ENCODE measurements around the gene DHX40.
"Not testable (repeated sequence)": the region's sequence is repeated elsewhere in the genome, so short reads cannot be mapped to it uniquely, and the experiment has no call there.

Gene DHX40

DNA sequence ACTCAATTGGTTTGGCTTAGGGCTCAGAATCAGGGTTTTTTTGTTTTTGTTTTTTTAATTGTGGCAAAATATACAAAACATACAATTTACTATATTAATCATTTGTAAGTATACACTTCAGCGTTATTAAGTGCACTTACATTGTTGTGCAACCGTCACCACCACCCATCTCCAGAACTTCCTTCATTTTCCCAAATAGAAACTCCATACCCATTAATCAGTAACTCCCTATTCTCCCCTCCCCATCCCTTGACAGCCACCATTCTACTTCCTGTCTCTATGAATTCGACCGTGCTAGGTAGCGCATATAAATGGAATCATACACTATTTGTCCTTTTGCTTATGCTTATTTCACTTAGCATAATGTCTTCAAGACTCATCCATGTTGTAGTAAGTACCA lies 45.2 kb upstream of the DHX40 start:
- H3K4me2 ChIP-seq (ENCODE audit: low read depth, low read length): no peak overlapping the region
- DNase-seq: no peak
- H3K4me1 ChIP-seq (ENCODE audit: low read length): no peaks in the 10 kb centered on the region
- H3K4me3 ChIP-seq (ENCODE audit: low read length): no peak overlapping the region
- H4K20me1 ChIP-seq (ENCODE audit: insufficient read depth, low read length): no peaks in the 10 kb centered on the region
- no peak overlapping the region for H3K27ac ChIP-seq (ENCODE audit: low read length)
- no peak overlapping the region for H2AFZ ChIP-seq (ENCODE audit: low read length)
- no peaks in the 10 kb centered on the region for H3K9me2 ChIP-seq (replicated peaks; ENCODE audit: insufficient read depth, low read length)
- no peak overlapping the region for H3K9ac ChIP-seq (ENCODE audit: low read length)
- TF ChIP-seq EZH2 (optimal IDR thresholded peaks at IDR 0.05; ENCODE audit: low read depth, low read length) (no peak), EZH2phosphoT487 (IDR thresholded peaks at IDR 0.05; ENCODE audit: low read length) (no peak)
- TF ChIP-seq, protein P1, sequence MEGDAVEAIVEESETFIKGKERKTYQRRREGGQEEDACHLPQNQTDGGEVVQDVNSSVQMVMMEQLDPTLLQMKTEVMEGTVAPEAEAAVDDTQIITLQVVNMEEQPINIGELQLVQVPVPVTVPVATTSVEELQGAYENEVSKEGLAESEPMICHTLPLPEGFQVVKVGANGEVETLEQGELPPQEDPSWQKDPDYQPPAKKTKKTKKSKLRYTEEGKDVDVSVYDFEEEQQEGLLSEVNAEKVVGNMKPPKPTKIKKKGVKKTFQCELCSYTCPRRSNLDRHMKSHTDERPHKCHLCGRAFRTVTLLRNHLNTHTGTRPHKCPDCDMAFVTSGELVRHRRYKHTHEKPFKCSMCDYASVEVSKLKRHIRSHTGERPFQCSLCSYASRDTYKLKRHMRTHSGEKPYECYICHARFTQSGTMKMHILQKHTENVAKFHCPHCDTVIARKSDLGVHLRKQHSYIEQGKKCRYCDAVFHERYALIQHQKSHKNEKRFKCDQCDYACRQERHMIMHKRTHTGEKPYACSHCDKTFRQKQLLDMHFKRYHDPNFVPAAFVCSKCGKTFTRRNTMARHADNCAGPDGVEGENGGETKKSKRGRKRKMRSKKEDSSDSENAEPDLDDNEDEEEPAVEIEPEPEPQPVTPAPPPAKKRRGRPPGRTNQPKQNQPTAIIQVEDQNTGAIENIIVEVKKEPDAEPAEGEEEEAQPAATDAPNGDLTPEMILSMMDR (IDR thresholded peaks at IDR 0.05; ENCODE audit: low read length): no peak
- no peaks in the 10 kb centered on the region for H3K79me2 ChIP-seq (ENCODE audit: low read length)
- no peaks in the 10 kb centered on the region for H3K36me3 ChIP-seq (replicated peaks; ENCODE audit: insufficient read depth, low read length)
- H3F3A ChIP-seq (ENCODE audit: insufficient read depth, low read length): no peaks in the 10 kb centered on the region
- no peaks in the 10 kb centered on the region for H3K27me3 ChIP-seq (replicated peaks; ENCODE audit: insufficient read depth, low read length)
- H3K9me3 ChIP-seq (replicated peaks; ENCODE audit: insufficient read depth, low read length): no peaks in the 10 kb centered on the region

DNA sequence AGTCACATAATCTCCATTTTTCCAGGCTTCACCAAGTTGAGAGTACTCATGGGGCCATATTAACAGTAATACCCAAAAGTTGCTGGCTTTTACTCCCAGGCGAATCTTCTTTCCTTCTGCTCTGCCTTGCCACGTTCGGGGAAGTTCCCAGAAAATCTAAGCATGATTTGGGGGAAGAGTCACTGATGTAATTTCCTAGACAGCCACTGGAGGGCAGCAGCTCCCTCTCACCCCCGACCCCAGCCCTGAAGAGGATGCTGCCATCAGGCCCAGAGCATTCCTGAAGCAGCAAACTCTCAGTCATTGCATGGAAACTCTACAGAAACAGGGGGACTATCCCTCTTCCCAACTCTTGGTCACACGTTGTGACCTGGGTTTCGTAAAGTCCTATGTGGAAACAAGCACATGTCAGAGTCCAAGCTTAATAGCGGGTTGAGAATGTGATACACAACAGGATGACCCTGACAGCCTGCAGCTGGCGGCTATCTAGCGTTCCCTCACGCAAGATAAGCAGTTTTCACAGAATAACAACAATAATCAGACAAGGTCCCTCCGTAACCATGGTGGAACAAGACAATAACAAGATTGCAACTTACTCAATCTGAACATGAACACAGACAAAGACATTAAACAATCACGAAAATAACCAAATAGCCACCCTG lies 43.8 kb upstream of the DHX40 start:
- Histone ChIP-seq H3K36me3 (replicated peaks; ENCODE audit: insufficient read depth, low read length) (no peaks in the 10 kb centered on the region), H3K4me3 (ENCODE audit: low read length) (no peak overlapping the region), H3F3A (ENCODE audit: insufficient read depth, low read length) (no peaks in the 10 kb centered on the region), H3K79me2 (ENCODE audit: low read length) (no peaks in the 10 kb centered on the region), H2AFZ (ENCODE audit: low read length) (peak overlapping the region; percentile 55), H3K9me2 (replicated peaks; ENCODE audit: insufficient read depth, low read length) (no peaks in the 10 kb centered on the region), H3K4me1 (ENCODE audit: low read length) (no peaks in the 10 kb centered on the region), H3K9ac (ENCODE audit: low read length) (no peak overlapping the region), H3K4me2 (ENCODE audit: low read depth, low read length) (peak overlapping the region; percentile 33; the same call in 1 of the 2 replicates), H3K9me3 (replicated peaks; ENCODE audit: insufficient read depth, low read length) (no peaks in the 10 kb centered on the region), H4K20me1 (ENCODE audit: insufficient read depth, low read length) (no peaks in the 10 kb centered on the region), H3K27me3 (replicated peaks; ENCODE audit: insufficient read depth, low read length) (no peaks in the 10 kb centered on the region), H3K27ac (ENCODE audit: low read length) (no peak overlapping the region)
- peak; percentile 42 for DNase-seq
- TF ChIP-seq, protein P1 (IDR thresholded peaks at IDR 0.05; ENCODE audit: low read length): peak; percentile 90
- no peak for TF ChIP-seq EZH2phosphoT487 (IDR thresholded peaks at IDR 0.05; ENCODE audit: low read length)

DNA sequence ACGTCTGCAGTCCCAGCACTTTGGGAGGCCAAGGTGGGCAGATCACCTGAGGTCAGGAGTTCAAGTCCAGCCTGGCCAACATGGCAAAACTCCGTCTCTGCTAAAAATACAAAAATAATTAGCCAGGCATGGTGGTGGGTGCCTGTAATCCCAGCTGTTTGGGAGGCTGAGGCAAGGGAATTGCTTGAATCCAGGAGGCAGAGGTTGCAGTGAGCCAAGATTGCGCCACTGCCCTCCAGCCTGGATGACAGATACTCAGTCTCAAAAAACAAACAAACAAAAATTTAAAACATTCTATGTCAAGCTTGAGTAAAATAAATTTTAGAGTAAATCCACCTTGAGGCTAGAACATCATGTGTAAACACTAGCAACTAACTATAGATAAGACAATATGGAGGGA lies 40.5 kb upstream of the DHX40 start:
- H3K4me1 ChIP-seq (ENCODE audit: low read length); H3K27ac ChIP-seq (ENCODE audit: low read length); H3K79me2 ChIP-seq (ENCODE audit: low read length); H3K27me3 ChIP-seq (replicated peaks; ENCODE audit: insufficient read depth, low read length); H3K9me2 ChIP-seq (replicated peaks; ENCODE audit: insufficient read depth, low read length); H3K9me3 ChIP-seq (replicated peaks; ENCODE audit: insufficient read depth, low read length); DNase-seq; H3K4me3 ChIP-seq (ENCODE audit: low read length); H3K36me3 ChIP-seq (replicated peaks; ENCODE audit: insufficient read depth, low read length); H3F3A ChIP-seq (ENCODE audit: insufficient read depth, low read length); H3K4me2 ChIP-seq (ENCODE audit: low read depth, low read length); H4K20me1 ChIP-seq (ENCODE audit: insufficient read depth, low read length); H3K9ac ChIP-seq (ENCODE audit: low read length); H2AFZ ChIP-seq (ENCODE audit: low read length): not testable (repeated sequence)

DNA sequence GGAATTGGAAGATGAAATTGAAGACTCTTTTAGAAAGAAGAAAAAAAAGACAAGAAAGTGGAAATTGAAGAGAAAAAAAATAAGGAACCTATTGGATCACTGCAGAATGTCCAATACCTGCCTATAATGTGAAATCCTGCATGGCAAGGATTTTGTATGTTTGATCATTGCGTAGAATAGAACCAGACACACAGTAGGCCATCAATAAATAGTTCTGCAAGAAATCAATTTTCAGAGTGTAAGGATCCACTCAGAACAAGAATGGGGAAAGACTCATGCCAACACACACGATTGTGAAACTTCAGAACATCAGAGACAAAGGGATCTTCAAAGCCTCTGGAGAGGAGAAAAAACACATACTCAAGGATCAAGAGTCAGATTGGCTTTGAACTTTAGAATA lies 39.7 kb upstream of the DHX40 start:
- TF ChIP-seq, protein P1 (IDR thresholded peaks at IDR 0.05; ENCODE audit: low read length): no peak
- no peak for TF ChIP-seq EZH2 (optimal IDR thresholded peaks at IDR 0.05; ENCODE audit: low read depth, low read length)
- TF ChIP-seq EZH2phosphoT487 (IDR thresholded peaks at IDR 0.05; ENCODE audit: low read length): no peak

More for the DNA sequence above, 39.7 kb upstream of the DHX40 start:
- DNase-seq: no peak
- Histone ChIP-seq H3K9me2 (replicated peaks; ENCODE audit: insufficient read depth, low read length) (no peaks in the 10 kb centered on the region), H3K79me2 (ENCODE audit: low read length) (no peaks in the 10 kb centered on the region), H3K27me3 (replicated peaks; ENCODE audit: insufficient read depth, low read length) (no peaks in the 10 kb centered on the region), H3K4me1 (ENCODE audit: low read length) (no peaks in the 10 kb centered on the region), H3K4me3 (ENCODE audit: low read length) (no peak overlapping the region), H2AFZ (ENCODE audit: low read length) (no peak overlapping the region), H3K36me3 (replicated peaks; ENCODE audit: insufficient read depth, low read length) (no peaks in the 10 kb centered on the region), H3K9me3 (replicated peaks; ENCODE audit: insufficient read depth, low read length) (no peaks in the 10 kb centered on the region), H4K20me1 (ENCODE audit: insufficient read depth, low read length) (no peaks in the 10 kb centered on the region), H3K27ac (ENCODE audit: low read length) (no peak overlapping the region), H3K9ac (ENCODE audit: low read length) (no peak overlapping the region), H3F3A (ENCODE audit: insufficient read depth, low read length) (no peaks in the 10 kb centered on the region), H3K4me2 (ENCODE audit: low read depth, low read length) (no peak overlapping the region)
